Lower lobe of right lung (tissue), 2 donors: ENCODE results near the gene KCNG1. TPM values are rescaled to one million over a fixed set of nuclear protein-coding genes. Genes with fewer than 3 reads are reported as not detected.

Experiments
- ATAC-seq, 2 donors: fragments of 200-7000 bp; cut with Tn5 transposase; one replicate each; pipeline ENCODE4 v1.9.1; 2020 to 2022; ENCODE audit warnings: mild to moderate bottlenecking in 2 of 2, moderate library complexity in 2 of 2
- DNase-seq: peaks from one replicate; pipeline ENCODE4 v3.0.0-alpha.2; 2020
- H3K27ac ChIP-seq: fragments of 200-600 bp; one replicate; pipeline ENCODE4 v1.8.0; 2022
- H3K27me3 ChIP-seq: fragments of 200-600 bp; one replicate; pipeline ENCODE4 v1.8.0; 2022; ENCODE audit warnings: low read depth
- H3K36me3 ChIP-seq: fragments of 200-600 bp; one replicate; pipeline ENCODE4 v1.8.0; 2022; ENCODE audit warnings: mild to moderate bottlenecking
- H3K4me1 ChIP-seq: fragments of 200-600 bp; one replicate; pipeline ENCODE4 v1.8.0; 2022
- H3K4me3 ChIP-seq: fragments of 200-600 bp; one replicate; pipeline ENCODE4 v1.8.0; 2022; ENCODE audit warnings: mild to moderate bottlenecking
- H3K9me3 ChIP-seq: fragments of 200-600 bp; one replicate; pipeline ENCODE4 v1.8.0; 2022
- CTCF ChIP-seq: fragments of 200-600 bp; IDR thresholded peaks from one replicate; pipeline ENCODE4 v1.8.0; 2022; ENCODE audit warnings: antibody characterized with exemption, mild to moderate bottlenecking
- intact Hi-C: fragments of 100-400 bp; cut with DNase I; formaldehyde crosslinking; loops from one replicate; pipeline ENCODE4 v1.11.0; 2022
- total RNA-seq: library from RNA; stranded (reverse); fragmentation: NEBNext Ultra II Directional; extraction: Animal tissue kit (Norgen Biotek cat#: 25700); gene quantifications from one replicate; pipeline ENCODE4 v1.2.1, GENCODE V29; 2021
- donor health status: DM: no; HTN: yes; CAD: no; lungs with severe emphysema.

The KCNG1 gene
- total RNA-seq, 1 donor from 2014 or later: not detected

GRCh38 chr20:51004305-51004727 lies 18.6 kb downstream of the KCNG1 start:
- Histone ChIP-seq H3K36me3 (no peaks in the 10 kb centered on the region), H3K4me1 (no peaks in the 10 kb centered on the region), H3K4me3 (no peak overlapping the region), H3K9me3 (no peaks in the 10 kb centered on the region), H3K27ac (no peak overlapping the region), H3K27me3 (peaks cover 6% of the 10 kb centered on the region)
- no peak for TF ChIP-seq CTCF
- intact Hi-C loops: no loop called here
- ATAC-seq (no peak), DNase-seq (no peak)

GRCh38 chr20:51003753-51004152 lies 19.2 kb downstream of the KCNG1 start:
- no peaks in the 10 kb centered on the region for H3K36me3 ChIP-seq
- no peak for ATAC-seq
- intact Hi-C loops: no loop called here
- no peak for TF ChIP-seq CTCF
- no peaks in the 10 kb centered on the region for H3K4me1 ChIP-seq
- peaks cover 11% of the 10 kb centered on the region for H3K27me3 ChIP-seq
- DNase-seq: no peak
- no peak overlapping the region for H3K27ac ChIP-seq
- no peak overlapping the region for H3K4me3 ChIP-seq
- no peaks in the 10 kb centered on the region for H3K9me3 ChIP-seq

GRCh38 chr20:51002633-51003032 lies 20.3 kb downstream of the KCNG1 start:
- no peaks in the 10 kb centered on the region for H3K4me1 ChIP-seq
- DNase-seq (no peak), ATAC-seq (peak in 1 of 2 donors; percentile 18)
- TF ChIP-seq CTCF: no peak
- H3K36me3 ChIP-seq: no peaks in the 10 kb centered on the region
- peaks cover 11% of the 10 kb centered on the region for H3K27me3 ChIP-seq
- H3K4me3 ChIP-seq: no peak overlapping the region
- H3K27ac ChIP-seq: no peak overlapping the region
- intact Hi-C loops: no loop called here
- no peaks in the 10 kb centered on the region for H3K9me3 ChIP-seq

GRCh38 chr20:51001430-51002265 lies 21.3 kb downstream of the KCNG1 start:
- DNase-seq: no peak
- Histone ChIP-seq H3K4me3 (no peak overlapping the region), H3K27me3 (peaks cover 11% of the 10 kb centered on the region)

GRCh38 chr20:50999355-50999754 lies 23.6 kb downstream of the KCNG1 start:
- intact Hi-C loops: no loop called here
- TF ChIP-seq CTCF: no peak
- Histone ChIP-seq H3K36me3 (no peaks in the 10 kb centered on the region), H3K4me1 (no peaks in the 10 kb centered on the region), H3K27me3 (peaks cover 7% of the 10 kb centered on the region), H3K4me3 (no peak overlapping the region), H3K27ac (no peak overlapping the region), H3K9me3 (no peaks in the 10 kb centered on the region)
- ATAC-seq (no peak), DNase-seq (no peak)

More at GRCh38 chr20:51001430-51002265, 21.3 kb downstream of the KCNG1 start:
- no peak overlapping the region for H3K27ac ChIP-seq
- ATAC-seq: no peak
- TF ChIP-seq CTCF: no peak
- H3K4me1 ChIP-seq: no peaks in the 10 kb centered on the region
- intact Hi-C loops: no loop called here
- H3K9me3 ChIP-seq: no peaks in the 10 kb centered on the region
- no peaks in the 10 kb centered on the region for H3K36me3 ChIP-seq
